ENCODE measurements around the gene SCFD2.
"Not testable (repeated sequence)": the region's sequence is repeated elsewhere in the genome, so short reads cannot be mapped to it uniquely, and the experiment has no call there.

Gene SCFD2

GRCh38 chr4:53185869-53186585 is 179.8 kb downstream of the SCFD2 start:
- DNase-seq = no peak

GRCh38 chr4:53183754-53184153 is 182.1 kb downstream of the SCFD2 start:
- no peak for DNase-seq

- not testable (repeated sequence) for DNase-seq
Observed at GRCh38 chr4:53177751-53178150, 188.1 kb downstream of the SCFD2 start.

- no peak for DNase-seq
Observed at GRCh38 chr4:53175640-53176039, 190.2 kb downstream of the SCFD2 start.

- DNase-seq = no peak
Observed at GRCh38 chr4:53174823-53175222, 191.0 kb downstream of the SCFD2 start.

- no peak for DNase-seq
Observed at GRCh38 chr4:53173576-53173975, 192.3 kb downstream of the SCFD2 start.

GRCh38 chr4:53171797-53172196 is 194.1 kb downstream of the SCFD2 start:
- DNase-seq = no peak

GRCh38 chr4:53169695-53170617 is 195.9 kb downstream of the SCFD2 start:
- DNase-seq = no peak

GRCh38 chr4:53168228-53168627 is 197.6 kb downstream of the SCFD2 start:
- no peak for DNase-seq

GRCh38 chr4:53162969-53163368 is 202.9 kb downstream of the SCFD2 start:
- DNase-seq = no peak

- DNase-seq = no peak
Observed at GRCh38 chr4:53161787-53162433, 204.0 kb downstream of the SCFD2 start.

GRCh38 chr4:53161051-53161786 is 204.6 kb downstream of the SCFD2 start:
- DNase-seq = no peak

- DNase-seq = no peak
Observed at GRCh38 chr4:53156896-53157295, 209.0 kb downstream of the SCFD2 start.

GRCh38 chr4:53152467-53152866 is 213.4 kb downstream of the SCFD2 start:
- DNase-seq = no peak

- no peak for DNase-seq
Observed at GRCh38 chr4:53151489-53151788, 214.4 kb downstream of the SCFD2 start.

- DNase-seq = no peak
Observed at GRCh38 chr4:53150631-53151488, 215.0 kb downstream of the SCFD2 start.

- no peak for DNase-seq
Observed at GRCh38 chr4:53147711-53148110, 218.2 kb downstream of the SCFD2 start.

GRCh38 chr4:53147197-53147596 is 218.7 kb downstream of the SCFD2 start:
- DNase-seq = no peak

GRCh38 chr4:53141308-53141707 is 224.6 kb downstream of the SCFD2 start:
- no peak for DNase-seq

- DNase-seq = not testable (repeated sequence)
Observed at GRCh38 chr4:53139256-53139655, 226.6 kb downstream of the SCFD2 start.

- no peak for DNase-seq
Observed at GRCh38 chr4:53137468-53137867, 228.4 kb downstream of the SCFD2 start.

- DNase-seq = no peak
Observed at GRCh38 chr4:53136954-53137353, 228.9 kb downstream of the SCFD2 start.
